B cell (primary cell): ENCODE data around the gene CAMK2B.

Source experiments
- CTCF ChIP-seq: fragments of 200-600 bp; IDR thresholded peaks from one replicate; pipeline ENCODE4 v1.8.0; 2022; ENCODE audit warnings: antibody characterized with exemption, mild to moderate bottlenecking
- EZH2 ChIP-seq: IDR thresholded peaks from 2 replicates; pipeline ENCODE4 v1.6.1; 2012; ENCODE audit warnings: borderline replicate concordance, low read depth, mild to moderate bottlenecking, moderate library complexity, low read length; ENCODE audit not compliant: insufficient read depth, poor library complexity, severe bottlenecking

GRCh38 chr7:44292420-44292817, 33.0 kb downstream of the CAMK2B start:
- TF ChIP-seq CTCF (no peak), EZH2 (no peak)
